Measurements from ENCODE around the gene GPR45. TPM values are rescaled to one million over a fixed set of nuclear protein-coding genes. Genes with fewer than 3 reads are reported as not detected.
A peak's percentile ranks its signal among the peaks of the same experiment; 100 is the strongest.

The GPR45 gene
- total RNA-seq, 1 experiment from 2014 or later = not detected

GRCh38 chr2:105280281-105280680 lies 38.7 kb downstream of the GPR45 start:
- no peaks in the 10 kb centered on the region for H3K4me1 Mint-ChIP-seq
- no peaks in the 10 kb centered on the region for H3K9me3 Mint-ChIP-seq
- no peaks in the 10 kb centered on the region for H3K27me3 Mint-ChIP-seq (ENCODE audit: low read depth)
- DNase-seq (ENCODE audit: low spot score) (no peak), ATAC-seq (no peak)
- no peak for TF ChIP-seq HMGA2 (CRISPR knock-in tag; IDR thresholded peaks at IDR 0.05)
- TF ChIP-seq SP1 (CRISPR knock-in tag; conservative IDR thresholded peaks at IDR 0.05) = no peak
- TF ChIP-seq ELF4 (CRISPR knock-in tag; IDR thresholded peaks at IDR 0.05; ENCODE audit: low read depth) = no peak
- no peak for TF ChIP-seq E2F1 (CRISPR knock-in tag; IDR thresholded peaks at IDR 0.05)
- TF ChIP-seq ATF1 (CRISPR knock-in tag; IDR thresholded peaks at IDR 0.05) = no peak
- no peak for TF ChIP-seq NR3C1 (CRISPR knock-in tag; conservative IDR thresholded peaks at IDR 0.05; ENCODE audit: low read depth)
- TF ChIP-seq RELA (CRISPR knock-in tag; IDR thresholded peaks at IDR 0.05; ENCODE audit: borderline replicate concordance) = no peak
- H3K27ac Mint-ChIP-seq = 0 out of 2 replicates have a peak overlapping the region, but pooled peaks have one; percentile 63
- peaks cover 16% of the 10 kb centered on the region for H3K36me3 Mint-ChIP-seq
- H3K4me3 Mint-ChIP-seq = no peak overlapping the region
- CTCF ChIA-PET = interaction anchor here (1.7 kb wide), 1 partner anchor 15 kb away, joined by 5 read pairs; no protein-coding TSS in a partner anchor
- POLR2A ChIA-PET = no interaction called here

- DNase-seq (ENCODE audit: low spot score) = no peak
- no peak for TF ChIP-seq ATF1 (CRISPR knock-in tag; IDR thresholded peaks at IDR 0.05)
- no peak for TF ChIP-seq AR (CRISPR knock-in tag; IDR thresholded peaks at IDR 0.05)
- ChIA-PET CTCF (no interaction called here), POLR2A (no interaction called here)
- no peaks in the 10 kb centered on the region; the same call in 1 of the 2 replicates for H3K36me3 Mint-ChIP-seq
- ATAC-seq = no peak
- no peaks in the 10 kb centered on the region for H3K4me1 Mint-ChIP-seq
- H3K27ac Mint-ChIP-seq = no peak overlapping the region
- no peaks in the 10 kb centered on the region for H3K27me3 Mint-ChIP-seq (ENCODE audit: low read depth)
- no peaks in the 10 kb centered on the region for H3K9me3 Mint-ChIP-seq
- no peak overlapping the region for H3K4me3 Mint-ChIP-seq
Measured at GRCh38 chr2:105283532-105283931, 42.0 kb downstream of the GPR45 start.

GRCh38 chr2:105287692-105288091 lies 46.1 kb downstream of the GPR45 start:
- Mint-ChIP-seq H3K27ac (no peak overlapping the region), H3K9me3 (no peaks in the 10 kb centered on the region), H3K27me3 (ENCODE audit: low read depth) (no peaks in the 10 kb centered on the region), H3K4me1 (no peaks in the 10 kb centered on the region), H3K4me3 (no peak overlapping the region), H3K36me3 (peaks cover 13% of the 10 kb centered on the region)
- peak; percentile 58 for DNase-seq (ENCODE audit: low spot score)
- peak; percentile 89 for TF ChIP-seq USF2 (CRISPR knock-in tag; IDR thresholded peaks at IDR 0.05)
- TF ChIP-seq USF1 (CRISPR knock-in tag; IDR thresholded peaks at IDR 0.05) = peak; percentile 88
- 0 out of 2 replicates have a peak, but pooled peaks have one; percentile 16 for TF ChIP-seq CTCF (IDR thresholded peaks at IDR 0.05)
- no peak for TF ChIP-seq ATF6 (CRISPR knock-in tag; IDR thresholded peaks at IDR 0.05)
- TF ChIP-seq ZNF532 (CRISPR knock-in tag; IDR thresholded peaks at IDR 0.05; ENCODE audit: borderline replicate concordance) = no peak
- ATAC-seq = peak; percentile 82
- CTCF ChIA-PET = interaction anchor here (0.6 to 1.6 kb wide), 10 partner anchors 9 to 233 kb away, joined by 3 to 9 read pairs (median 3); no protein-coding TSS in a partner anchor
- POLR2A ChIA-PET = no interaction called here
